GM10266 (cell line): ENCODE data around the gene STXBP4.

ENCODE experiments used
- DNase-seq: peaks from one replicate; pipeline ENCODE4 v3.0.0; 2012; ENCODE audit errors: extremely low spot score
- CTCF ChIP-seq: IDR thresholded peaks from 2 replicates; pipeline ENCODE4 v1.5.1; 2012; ENCODE audit warnings: mild to moderate bottlenecking, low read depth; ENCODE audit not compliant: control insufficient read depth, insufficient read depth; ENCODE audit errors: missing control alignments

The STXBP4 gene

GRCh38 chr17:55133583-55133982 is 165.0 kb downstream of the STXBP4 start:
- DNase-seq = no peak
- no peak for TF ChIP-seq CTCF

GRCh38 chr17:55134486-55135157 is 166.1 kb downstream of the STXBP4 start:
- no peak for DNase-seq
- TF ChIP-seq CTCF = no peak

GRCh38 chr17:55140809-55141208 is 172.2 kb downstream of the STXBP4 start:
- DNase-seq = no peak
- no peak for TF ChIP-seq CTCF

- DNase-seq = no peak
- no peak for TF ChIP-seq CTCF
These were observed 176.0 kb downstream of the STXBP4 start for GRCh38 chr17:55144518-55144917.

- no peak for TF ChIP-seq CTCF
- DNase-seq = no peak
These were observed 180.9 kb downstream of the STXBP4 start for GRCh38 chr17:55149485-55149884.

GRCh38 chr17:55152236-55152635 is 183.7 kb downstream of the STXBP4 start:
- no peak for DNase-seq

More at GRCh38 chr17:55152236-55152635, 183.7 kb downstream of the STXBP4 start:
- TF ChIP-seq CTCF = no peak
